GM18511 (cell line): Measurements from ENCODE around the gene KLHL22.
"Not testable (repeated sequence)": the region's sequence is repeated elsewhere in the genome, so short reads cannot be mapped to it uniquely, and the experiment has no call there.

ENCODE experiments used
- ATAC-seq: cut with Tn5 transposase; IDR thresholded peaks from one replicate; pipeline ENCODE4 v1.9.1; 2021; ENCODE audit warnings: mild to moderate bottlenecking, moderate library complexity; ENCODE audit not compliant: unreplicated experiment

Gene KLHL22

GRCh38 chr22:20451129-20451778, 44.3 kb downstream of the KLHL22 start:
- not testable (repeated sequence) for ATAC-seq

- ATAC-seq: no peak
Observed at GRCh38 chr22:20450551-20450906, 45.1 kb downstream of the KLHL22 start.

- ATAC-seq: no peak
Observed at GRCh38 chr22:20449819-20450550, 45.6 kb downstream of the KLHL22 start.

- ATAC-seq: no peak
Observed at GRCh38 chr22:20448630-20449029, 47.0 kb downstream of the KLHL22 start.

GRCh38 chr22:20446383-20446970, 49.1 kb downstream of the KLHL22 start:
- ATAC-seq: no peak

- no peak for ATAC-seq
Observed at GRCh38 chr22:20444325-20444724, 51.3 kb downstream of the KLHL22 start.

- no peak for ATAC-seq
Observed at GRCh38 chr22:20442485-20443284, 52.9 kb downstream of the KLHL22 start.

- ATAC-seq: no peak
Observed at GRCh38 chr22:20441631-20442484, 53.7 kb downstream of the KLHL22 start.

GRCh38 chr22:20440637-20441591, 54.7 kb downstream of the KLHL22 start:
- ATAC-seq: no peak

- no peak for ATAC-seq
Observed at GRCh38 chr22:20439928-20440575, 55.5 kb downstream of the KLHL22 start.

- ATAC-seq: no peak
Observed at GRCh38 chr22:20439556-20439927, 56.1 kb downstream of the KLHL22 start.

- ATAC-seq: no peak
Observed at GRCh38 chr22:20438678-20439492, 56.7 kb downstream of the KLHL22 start.

- ATAC-seq: no peak
Observed at GRCh38 chr22:20438427-20438677, 57.2 kb downstream of the KLHL22 start.

- no peak for ATAC-seq
Observed at GRCh38 chr22:20437613-20438426, 57.8 kb downstream of the KLHL22 start, which contains the start of gene SCARF2. TSS of gene SCARF2 (minus strand) at chr22:20437825. CDS start at chr22:20437754, 71 bp downstream.

- no peak for ATAC-seq
Observed at GRCh38 chr22:20436768-20437612, 58.6 kb downstream of the KLHL22 start.

- no peak for ATAC-seq
Observed at GRCh38 chr22:20436307-20436767, 59.3 kb downstream of the KLHL22 start.
